OCI-LY3 (cell line): ENCODE results near the gene CDH6.
"Not testable (repeated sequence)": the region's sequence is repeated elsewhere in the genome, so short reads cannot be mapped to it uniquely, and the experiment has no call there.

Source experiments
- H2AFZ ChIP-seq: fragments of 200-600, 300-600 bp; shearing (Covaris generic); 2 replicates; pipeline ENCODE4 v1.6.0; 2014; ENCODE audit warnings: antibody characterized with exemption, low read depth, low read length
- H3K27ac ChIP-seq: fragments of 200-600, 300-600 bp; sonication (generic); 2 replicates; pipeline ENCODE4 v1.5.1; 2014; ENCODE audit warnings: mild to moderate bottlenecking, low read length, moderate library complexity, mixed read lengths
- H3K27me3 ChIP-seq: fragments of 200-600, 300-600 bp; sonication (generic); 2 replicates; pipeline ENCODE4 v1.6.1; 2014; ENCODE audit warnings: low read depth, low read length, mixed read lengths
- H3K36me3 ChIP-seq: fragments of 200-600, 300-600 bp; sonication (generic); replicated peaks from 2 replicates; pipeline ENCODE3; 2014; ENCODE audit warnings: low read depth, low read length, mixed read lengths
- H3K4me1 ChIP-seq: fragments of 300-600, 200-600 bp; sonication (generic); 2 replicates; pipeline ENCODE4 v1.6.1; 2014; ENCODE audit warnings: low read length, mixed read lengths
- H3K4me2 ChIP-seq: fragments of 200-600, 300-600 bp; sonication (generic); 2 replicates; pipeline ENCODE4 v1.6.1; 2014; ENCODE audit warnings: low read length, mixed read lengths
- H3K4me3 ChIP-seq: fragments of 300-600, 200-600 bp; sonication (generic); 2 replicates; pipeline ENCODE4 v1.5.1; 2014; ENCODE audit warnings: antibody characterized with exemption, mild to moderate bottlenecking, low read length, moderate library complexity
- H3K79me2 ChIP-seq: fragments of 300-600, 200-600 bp; shearing (Covaris generic); 2 replicates; pipeline ENCODE4 v1.6.1; 2014; ENCODE audit warnings: mild to moderate bottlenecking, low read length, mixed read lengths
- H3K9ac ChIP-seq: fragments of 300-600, 200-600 bp; shearing (Covaris generic); 2 replicates; pipeline ENCODE4 v1.6.0; 2014; ENCODE audit warnings: mild to moderate bottlenecking, low read length, moderate library complexity
- H3K9me3 ChIP-seq: fragments of 200-600, 300-600 bp; shearing (Covaris generic); 2 replicates; pipeline ENCODE4 v1.6.1; 2014; ENCODE audit warnings: low read length, mixed read lengths; ENCODE audit not compliant: insufficient read depth
- H4K20me1 ChIP-seq: fragments of 200-600, 300-600 bp; sonication (generic); 2 replicates; pipeline ENCODE4 v1.6.1; 2016; ENCODE audit warnings: low read length, mixed read lengths; ENCODE audit not compliant: insufficient read depth
- EZH2phosphoT487 ChIP-seq: fragments of 200-600 bp; shearing (Covaris generic); IDR thresholded peaks from 2 replicates; pipeline ENCODE4 v1.6.1; 2018; ENCODE audit warnings: antibody characterized with exemption, mixed run types, low read depth
- TF ChIP-seq, protein P1 (sequence below): fragments of 200-600, 300-600 bp; sonication (generic); IDR thresholded peaks from 2 replicates; pipeline ENCODE4 v1.5.1; 2014; ENCODE audit warnings: antibody characterized with exemption, low read length, low read depth

The CDH6 gene

DNA sequence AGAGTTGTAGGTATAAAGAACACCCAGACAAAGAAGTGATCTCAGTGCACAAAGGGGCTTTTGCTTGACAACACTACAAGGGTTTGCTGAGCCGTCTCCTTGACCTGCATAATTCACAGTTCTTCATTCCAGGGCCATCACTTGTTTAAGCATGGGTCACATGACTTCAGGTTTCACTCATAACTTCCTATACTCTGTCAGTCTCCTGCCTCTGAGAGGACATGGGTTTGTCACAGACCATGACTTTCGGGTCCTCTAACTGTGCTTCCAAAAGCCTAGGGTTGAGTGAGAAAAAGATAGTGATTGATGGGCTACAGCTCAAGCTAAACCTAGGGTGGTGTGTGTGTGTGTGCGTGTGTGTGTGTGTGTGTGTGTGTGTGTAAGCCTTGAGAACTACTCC, 166.4 kb downstream of the CDH6 start:
- peaks cover 19% of the 10 kb centered on the region for H3K4me1 ChIP-seq
- H3K36me3 ChIP-seq = no peaks in the 10 kb centered on the region
- no peaks in the 10 kb centered on the region for H3K79me2 ChIP-seq
- TF ChIP-seq, protein P1, sequence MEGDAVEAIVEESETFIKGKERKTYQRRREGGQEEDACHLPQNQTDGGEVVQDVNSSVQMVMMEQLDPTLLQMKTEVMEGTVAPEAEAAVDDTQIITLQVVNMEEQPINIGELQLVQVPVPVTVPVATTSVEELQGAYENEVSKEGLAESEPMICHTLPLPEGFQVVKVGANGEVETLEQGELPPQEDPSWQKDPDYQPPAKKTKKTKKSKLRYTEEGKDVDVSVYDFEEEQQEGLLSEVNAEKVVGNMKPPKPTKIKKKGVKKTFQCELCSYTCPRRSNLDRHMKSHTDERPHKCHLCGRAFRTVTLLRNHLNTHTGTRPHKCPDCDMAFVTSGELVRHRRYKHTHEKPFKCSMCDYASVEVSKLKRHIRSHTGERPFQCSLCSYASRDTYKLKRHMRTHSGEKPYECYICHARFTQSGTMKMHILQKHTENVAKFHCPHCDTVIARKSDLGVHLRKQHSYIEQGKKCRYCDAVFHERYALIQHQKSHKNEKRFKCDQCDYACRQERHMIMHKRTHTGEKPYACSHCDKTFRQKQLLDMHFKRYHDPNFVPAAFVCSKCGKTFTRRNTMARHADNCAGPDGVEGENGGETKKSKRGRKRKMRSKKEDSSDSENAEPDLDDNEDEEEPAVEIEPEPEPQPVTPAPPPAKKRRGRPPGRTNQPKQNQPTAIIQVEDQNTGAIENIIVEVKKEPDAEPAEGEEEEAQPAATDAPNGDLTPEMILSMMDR = no peak
- H3K9me3 ChIP-seq = no peaks in the 10 kb centered on the region
- no peaks in the 10 kb centered on the region for H3K27me3 ChIP-seq
- no peak overlapping the region for H2AFZ ChIP-seq
- H4K20me1 ChIP-seq = no peaks in the 10 kb centered on the region
- H3K4me2 ChIP-seq = peak overlapping the region; percentile 26
- H3K9ac ChIP-seq = no peak overlapping the region
- no peak overlapping the region for H3K4me3 ChIP-seq
- no peak overlapping the region; the same call in 1 of the 2 replicates for H3K27ac ChIP-seq

DNA sequence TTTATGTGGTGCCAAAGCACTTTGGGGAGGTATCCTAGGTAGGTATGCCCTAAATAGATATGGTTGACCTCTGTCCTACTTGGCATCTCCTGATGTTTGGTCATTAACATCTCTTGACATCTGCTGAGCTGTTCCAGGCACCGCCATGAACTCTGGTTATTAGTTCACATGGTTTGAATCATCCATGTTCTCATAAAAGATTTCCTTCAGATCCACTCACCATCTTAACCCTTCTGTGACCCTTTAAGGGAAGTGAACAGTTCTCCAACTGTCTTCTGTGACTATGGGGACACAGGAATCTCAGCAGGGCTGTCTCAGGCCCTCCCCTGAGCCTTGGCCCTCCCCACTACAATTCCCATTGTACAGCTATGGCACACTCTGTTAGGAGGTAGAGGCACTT, 167.7 kb downstream of the CDH6 start:
- TF ChIP-seq EZH2phosphoT487 = no peak
- TF ChIP-seq, protein P1 = no peak
- no peaks in the 10 kb centered on the region for H3K9me3 ChIP-seq
- no peaks in the 10 kb centered on the region for H3K79me2 ChIP-seq
- no peak overlapping the region for H3K27ac ChIP-seq
- H2AFZ ChIP-seq = no peak overlapping the region
- no peak overlapping the region for H3K9ac ChIP-seq
- H3K4me2 ChIP-seq = no peak overlapping the region
- no peaks in the 10 kb centered on the region for H3K36me3 ChIP-seq
- H4K20me1 ChIP-seq = no peaks in the 10 kb centered on the region
- peaks cover 19% of the 10 kb centered on the region for H3K4me1 ChIP-seq
- no peak overlapping the region for H3K4me3 ChIP-seq
- no peaks in the 10 kb centered on the region for H3K27me3 ChIP-seq

DNA sequence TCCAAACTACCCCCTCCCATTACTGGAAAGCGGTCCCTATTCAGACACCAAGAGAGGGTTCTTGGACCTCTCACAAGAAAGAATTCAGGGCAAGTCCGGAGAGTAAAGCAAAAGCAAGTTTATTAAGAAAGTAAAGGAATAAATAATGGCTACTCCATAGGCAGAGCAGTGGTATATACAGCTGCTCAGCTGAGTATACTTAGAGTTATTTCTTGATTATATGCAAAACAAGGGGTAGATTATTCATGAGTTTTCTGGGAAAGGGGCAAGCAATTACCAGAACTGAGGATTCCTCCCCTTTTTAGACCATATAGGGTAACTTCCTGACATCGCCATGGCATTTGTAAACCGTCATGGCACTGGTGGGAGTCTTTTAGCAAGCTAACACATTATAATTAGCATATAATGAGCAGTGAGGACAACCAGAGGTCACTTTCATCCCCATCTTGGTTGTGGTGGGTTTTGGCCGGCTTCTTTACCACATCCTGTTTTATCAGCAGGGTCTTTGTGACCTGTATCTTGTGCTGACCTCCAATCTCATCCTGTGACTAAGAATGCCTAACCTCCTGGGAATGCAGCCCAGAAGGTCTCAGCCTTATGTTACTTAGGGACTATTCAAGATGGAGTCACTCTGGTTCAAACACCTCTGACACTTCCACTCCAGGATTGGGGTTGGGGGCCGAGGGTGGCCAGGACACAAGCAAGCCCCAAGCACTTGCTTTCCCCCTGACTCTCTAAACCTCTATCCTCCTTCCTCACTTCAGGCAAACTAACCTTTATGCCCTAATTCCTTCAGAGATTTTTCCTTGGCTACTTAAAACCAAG, 168.4 kb downstream of the CDH6 start:
- not testable (repeated sequence) for H2AFZ ChIP-seq, H3K9me3 ChIP-seq, H4K20me1 ChIP-seq, H3K4me3 ChIP-seq, H3K27ac ChIP-seq, H3K9ac ChIP-seq, H3K36me3 ChIP-seq, H3K79me2 ChIP-seq, H3K4me2 ChIP-seq, H3K27me3 ChIP-seq
- peaks cover 19% of the 10 kb centered on the region for H3K4me1 ChIP-seq

DNA sequence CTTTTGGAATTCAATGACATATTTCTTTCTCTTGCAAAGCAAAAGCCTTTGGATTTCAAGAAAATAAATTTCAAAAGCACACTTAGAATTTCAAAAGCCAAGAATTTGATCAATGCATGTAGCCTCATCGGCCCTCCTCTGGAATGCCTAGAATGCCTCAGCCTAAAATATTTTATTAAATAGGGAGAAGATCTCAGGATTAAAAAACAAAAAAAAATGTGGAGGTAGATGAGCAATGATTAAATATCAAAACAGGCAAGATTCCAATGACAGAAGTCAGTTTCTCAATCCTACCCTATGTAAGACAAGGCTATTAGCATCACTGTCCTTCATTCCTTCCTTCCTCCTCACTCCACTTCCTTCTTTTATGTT, 169.0 kb downstream of the CDH6 start:
- no peak overlapping the region for H3K27ac ChIP-seq
- no peaks in the 10 kb centered on the region for H3K27me3 ChIP-seq
- TF ChIP-seq EZH2phosphoT487 = no peak
- TF ChIP-seq, protein P1 = no peak
- H2AFZ ChIP-seq = no peak overlapping the region
- H3K4me1 ChIP-seq = peaks cover 19% of the 10 kb centered on the region
- H3K9me3 ChIP-seq = no peaks in the 10 kb centered on the region
- H3K9ac ChIP-seq = no peak overlapping the region
- H3K36me3 ChIP-seq = no peaks in the 10 kb centered on the region
- no peak overlapping the region for H3K4me3 ChIP-seq
- no peaks in the 10 kb centered on the region for H3K79me2 ChIP-seq
- H3K4me2 ChIP-seq = no peak overlapping the region
- H4K20me1 ChIP-seq = no peaks in the 10 kb centered on the region
